Hepatocyte (in vitro differentiated cells): ENCODE data around the gene VSNL1.

Experiments
- CTCF ChIP-seq: fragments of 200-600 bp; sonication (generic); IDR thresholded peaks from 2 replicates; pipeline ENCODE4 v1.5.1; 2016; ENCODE audit warnings: antibody characterized with exemption, mild to moderate bottlenecking; ENCODE audit not compliant: poor library complexity
- EZH2 ChIP-seq: fragments of 200-600 bp; sonication (generic); IDR thresholded peaks from 2 replicates; pipeline ENCODE4 v1.6.1; 2016; ENCODE audit warnings: antibody characterized with exemption, mild to moderate bottlenecking, borderline replicate concordance

DNA sequence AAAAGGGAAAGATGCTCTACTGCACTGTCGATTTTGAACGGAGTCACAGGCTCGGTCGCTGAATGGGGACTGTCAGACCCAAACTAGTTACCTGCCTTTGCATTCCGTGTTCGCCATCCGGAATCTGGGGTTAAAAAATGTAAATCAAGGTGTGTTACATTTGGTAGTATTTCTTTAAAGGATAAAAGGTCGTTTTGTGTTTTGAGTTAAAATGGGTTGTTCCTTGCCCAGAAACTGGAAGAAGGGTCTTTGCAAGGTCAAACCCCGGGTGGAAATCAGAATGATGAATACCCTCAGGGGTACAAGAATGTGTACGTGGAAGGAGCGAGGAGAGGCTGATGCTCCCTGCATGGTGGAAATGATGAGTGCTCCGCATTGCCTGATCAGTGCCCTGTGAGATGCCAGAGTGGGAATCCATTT is 1.0 kb downstream of the VSNL1 start:
- TF ChIP-seq CTCF (no peak), EZH2 (no peak)
